NCI-H1436 (cell line): Measurements from ENCODE around the gene MRPL12.

Experiments
- DNase-seq: peaks from one replicate; lab custom pipeline; 2025; lab: John Stamatoyannopoulos, UW

Gene MRPL12

DNA sequence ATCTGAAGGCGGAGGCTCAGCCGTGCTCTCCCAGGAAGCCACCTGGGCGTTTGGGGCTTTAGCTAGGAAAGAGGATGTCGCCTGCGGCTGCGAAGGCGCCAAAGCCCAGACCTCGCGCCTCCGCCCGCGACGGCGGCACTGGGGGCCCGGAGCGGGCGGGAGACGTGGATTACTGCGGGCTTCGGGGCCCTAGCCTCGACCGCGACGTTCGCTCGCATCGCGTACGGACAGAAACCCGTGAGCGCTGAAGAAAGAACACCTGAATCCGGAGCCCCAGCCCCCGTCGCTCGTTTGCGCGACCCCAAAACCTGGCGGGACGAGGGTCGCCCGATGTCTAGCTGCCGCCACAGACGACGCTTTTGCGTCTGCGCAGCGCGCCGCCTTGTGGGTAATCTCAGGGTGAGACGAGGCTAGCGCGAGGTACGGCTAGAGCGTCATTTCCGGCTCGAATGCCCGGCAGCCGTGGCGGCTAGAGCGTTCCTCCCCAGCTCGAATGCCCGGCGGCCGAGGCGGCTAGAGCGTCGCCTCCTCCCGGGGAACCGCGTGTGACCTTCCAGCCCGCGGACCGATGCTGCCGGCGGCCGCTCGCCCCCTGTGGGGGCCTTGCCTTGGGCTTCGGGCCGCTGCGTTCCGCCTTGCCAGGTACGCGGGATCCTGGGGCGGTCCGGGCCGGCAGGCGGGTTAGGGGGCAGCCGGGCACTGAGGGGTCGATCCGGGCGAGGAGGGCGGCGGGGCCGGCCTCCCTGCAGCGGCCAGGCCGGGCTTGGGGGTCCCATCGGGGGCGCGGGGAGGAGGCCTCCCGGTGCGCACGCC, at the start of gene MRPL12:
MRPL12 (plus strand) TSS at position 434 of the 813 bp plus-strand sequence; CDS start at position 569, 135 bp downstream.
- DNase-seq = peak; percentile 95

GRCh38 chr17:81655378-81656117, 47.6 kb upstream of the MRPL12 start:
- no peak for DNase-seq

DNA sequence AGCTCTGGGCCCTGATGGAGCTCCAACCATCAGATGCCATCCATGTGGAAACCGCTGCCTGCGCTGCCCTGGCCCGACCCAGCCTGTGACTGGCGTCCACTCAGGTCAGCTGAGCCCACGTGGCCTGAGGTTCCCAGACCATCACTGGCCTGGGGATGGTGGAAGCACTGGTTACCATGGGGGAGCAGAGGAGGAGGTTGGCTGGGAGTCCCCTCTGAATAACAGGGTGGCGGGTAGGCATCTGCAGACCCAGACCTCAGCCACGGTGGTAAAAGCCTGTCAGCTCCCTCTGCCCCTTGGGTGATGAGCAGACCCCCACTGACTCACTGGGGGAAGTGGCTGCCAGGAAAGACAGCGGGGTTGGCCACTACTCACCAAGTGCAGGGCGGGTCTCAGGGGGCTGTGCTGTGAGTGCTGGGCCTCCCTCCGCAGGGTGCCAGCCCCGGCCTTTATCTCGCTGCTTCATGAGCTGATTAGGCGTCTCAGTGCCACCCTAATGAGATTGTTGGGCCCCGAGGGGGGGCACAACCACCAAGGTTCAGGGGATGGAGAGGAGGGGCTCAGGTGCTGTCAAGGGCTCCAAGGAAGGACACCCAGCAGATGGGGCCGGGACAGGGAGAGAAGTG, 46.9 kb upstream of the MRPL12 start, which contains the start of gene PDE6G:
PDE6G (minus strand) TSS at position 425 of the 626 bp plus-strand sequence. CDS start 3,237 bp downstream, outside the sequence.
- DNase-seq = no peak

DNA sequence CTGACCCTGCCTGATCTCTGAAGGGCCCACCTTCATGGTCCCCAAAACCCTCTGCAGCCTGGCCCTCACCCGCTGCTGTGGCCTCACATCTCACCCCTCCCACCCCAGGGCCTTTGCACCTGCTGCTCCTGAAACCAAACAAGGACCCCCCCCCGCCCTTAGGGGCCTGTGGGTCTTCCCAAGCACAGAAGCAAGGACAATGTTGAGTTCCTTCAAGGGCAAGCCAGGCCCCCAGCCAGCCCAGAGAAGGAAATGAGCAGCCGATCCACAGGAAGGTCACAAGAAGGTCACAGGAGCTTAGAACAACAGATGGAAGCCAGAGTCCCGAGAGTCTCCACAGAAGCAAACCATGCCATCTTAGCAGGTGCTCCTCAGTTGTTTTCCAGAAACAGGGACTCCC, 46.3 kb upstream of the MRPL12 start:
- DNase-seq = no peak

GRCh38 chr17:81659038-81659437, 44.1 kb upstream of the MRPL12 start:
- no peak for DNase-seq

DNA sequence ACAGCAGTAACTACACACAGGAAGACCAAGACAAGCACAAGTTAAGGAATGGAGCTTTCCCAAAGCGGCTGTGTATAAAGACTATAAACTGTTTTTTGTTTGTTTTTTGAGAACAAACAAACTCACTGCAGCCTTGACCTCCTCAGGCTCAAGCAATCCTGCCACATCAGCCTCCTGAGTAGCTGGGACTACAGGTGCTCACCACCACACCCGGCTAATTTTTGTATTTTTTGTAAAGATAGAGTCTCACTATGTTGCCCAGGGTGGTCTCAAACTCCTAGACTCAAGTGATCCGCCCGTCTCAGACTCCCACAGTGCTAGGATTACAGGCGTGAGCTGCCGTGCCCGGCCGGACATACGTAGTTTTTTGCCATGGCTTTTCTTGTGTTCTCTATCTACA, 42.7 kb upstream of the MRPL12 start:
- no peak for DNase-seq

DNA sequence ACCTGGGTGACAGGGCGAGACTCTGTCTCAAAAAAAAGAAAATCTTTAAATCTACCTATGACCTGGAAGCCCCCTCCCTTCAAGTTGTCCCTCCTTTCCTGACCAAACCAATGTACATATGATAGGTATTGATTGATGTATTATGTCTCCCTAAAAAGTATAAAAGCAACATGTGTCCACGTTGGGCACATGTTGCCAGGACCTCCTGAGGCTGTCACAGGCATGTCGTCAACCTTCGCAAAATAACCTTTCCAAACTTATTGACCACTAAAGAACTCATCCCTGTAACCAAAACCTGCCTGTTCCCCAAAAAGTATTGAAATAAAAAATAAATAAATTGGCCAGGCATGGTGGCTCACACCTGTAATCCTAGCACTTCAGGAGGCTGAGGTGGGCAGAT, 41.2 kb upstream of the MRPL12 start:
- DNase-seq = no peak

DNA sequence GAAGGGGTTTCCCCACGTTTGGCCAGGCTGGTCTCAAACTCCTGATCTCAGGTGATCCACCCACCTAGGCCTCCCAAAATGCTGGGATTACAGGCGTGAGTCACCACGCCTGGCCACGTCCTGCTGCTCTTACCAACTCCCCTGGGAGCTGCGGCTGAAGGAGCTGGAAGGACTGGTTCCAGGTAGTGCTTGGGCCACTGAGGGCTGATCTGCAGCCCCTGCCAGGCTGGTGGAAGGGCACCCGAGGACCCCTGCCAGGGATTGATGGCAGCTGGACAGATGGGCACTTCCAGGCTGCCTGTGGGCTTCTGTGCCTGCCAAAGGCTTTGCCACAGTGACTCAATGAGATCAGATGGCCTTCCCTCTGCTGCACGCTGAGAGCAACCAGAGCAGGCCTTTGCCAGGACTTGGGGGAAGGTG, 39.1 kb upstream of the MRPL12 start:
- no peak for DNase-seq

- no peak for DNase-seq
Measured at GRCh38 chr17:81665205-81666091, 37.7 kb upstream of the MRPL12 start.

- no peak for DNase-seq
Measured at GRCh38 chr17:81666092-81666341, 37.1 kb upstream of the MRPL12 start.

GRCh38 chr17:81666342-81667191, 36.6 kb upstream of the MRPL12 start, which contains the start of the genes CCDC137 and OXLD1:
CCDC137 (plus strand) TSS chr17:81666737; CDS start chr17:81666767, 30 bp downstream.
OXLD1 (minus strand) TSS chr17:81666605; CDS start chr17:81666577, 28 bp downstream.
- DNase-seq = peak; percentile 96

- DNase-seq = no peak
Measured at GRCh38 chr17:81667754-81668153, 35.4 kb upstream of the MRPL12 start.

- DNase-seq = no peak
Measured at GRCh38 chr17:81672504-81672903, 30.7 kb upstream of the MRPL12 start.

DNA sequence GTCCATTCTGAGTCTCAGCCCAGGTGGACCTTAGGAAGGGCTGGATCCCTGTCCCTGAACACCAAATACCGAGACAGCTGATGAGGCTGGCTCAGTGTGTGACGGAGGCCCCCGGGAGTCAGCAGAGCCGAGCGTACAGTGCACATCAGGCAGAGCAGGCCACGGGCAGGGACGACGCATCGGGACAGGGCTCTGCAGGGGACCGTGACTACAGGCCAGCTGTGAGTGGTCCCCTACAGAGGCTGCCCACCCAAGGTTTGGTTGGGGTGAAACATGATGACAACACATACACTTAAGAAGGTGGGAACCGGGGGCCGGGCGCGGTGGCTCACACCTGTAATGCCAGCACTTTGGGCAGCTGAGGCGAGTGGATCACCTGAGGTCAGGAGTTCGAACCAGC, 30.2 kb upstream of the MRPL12 start:
- no peak for DNase-seq

DNA sequence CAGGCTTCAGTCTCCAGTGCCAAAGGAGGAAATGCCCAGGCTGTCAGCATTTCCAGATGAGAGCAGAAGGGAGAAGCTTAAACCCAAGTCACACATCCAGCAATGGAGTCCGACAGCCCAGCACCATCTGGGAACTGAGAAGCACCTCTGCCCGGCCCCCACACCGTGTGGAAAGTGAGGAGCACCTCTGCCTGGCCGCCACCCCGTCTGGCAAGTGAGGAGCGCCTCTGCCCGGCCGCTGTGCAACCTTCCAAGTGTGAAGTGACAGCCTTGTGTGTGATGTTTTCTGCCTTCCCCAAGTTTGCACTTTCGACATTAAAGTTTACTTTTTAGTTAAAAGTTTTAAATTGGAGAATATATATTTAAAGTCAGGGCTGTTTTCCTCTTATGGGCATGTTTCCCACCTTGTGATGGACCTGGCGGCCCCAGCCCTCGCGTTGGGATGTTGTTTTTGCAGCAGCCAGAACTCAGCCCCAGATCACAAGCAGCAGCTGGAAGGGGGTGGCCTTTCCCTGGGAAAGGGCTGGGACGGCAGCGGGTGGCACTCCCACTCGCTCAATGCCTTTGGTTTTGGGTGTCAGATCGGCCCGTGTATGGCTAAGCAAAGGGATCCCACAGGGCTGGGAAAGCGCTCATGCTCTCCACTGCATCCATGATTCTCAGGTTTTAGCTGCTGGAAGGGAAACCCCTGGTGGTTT, 29.5 kb upstream of the MRPL12 start:
- DNase-seq = no peak

GRCh38 chr17:81675515-81676221, 27.5 kb upstream of the MRPL12 start:
- DNase-seq = peak; percentile 24

DNA sequence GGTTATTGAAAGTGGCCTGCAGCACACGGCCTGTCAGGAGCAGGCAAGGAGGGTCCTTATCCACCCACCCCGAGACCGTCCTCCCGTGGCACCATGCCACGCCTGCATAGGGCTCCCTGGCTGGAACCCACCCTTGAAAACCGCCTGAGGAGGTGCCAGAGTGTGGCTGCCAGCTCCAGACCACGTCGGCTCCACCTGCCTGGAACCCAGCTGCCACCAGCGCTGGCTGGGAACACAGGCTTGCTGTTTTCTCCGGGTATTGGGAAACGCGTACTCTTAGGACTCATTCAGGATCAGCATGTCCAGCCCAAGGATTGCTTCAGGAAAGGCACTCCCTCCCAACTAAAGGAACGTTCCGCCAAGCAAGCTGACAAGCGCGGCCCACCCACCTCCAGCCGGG, 26.3 kb upstream of the MRPL12 start:
- no peak for DNase-seq

DNA sequence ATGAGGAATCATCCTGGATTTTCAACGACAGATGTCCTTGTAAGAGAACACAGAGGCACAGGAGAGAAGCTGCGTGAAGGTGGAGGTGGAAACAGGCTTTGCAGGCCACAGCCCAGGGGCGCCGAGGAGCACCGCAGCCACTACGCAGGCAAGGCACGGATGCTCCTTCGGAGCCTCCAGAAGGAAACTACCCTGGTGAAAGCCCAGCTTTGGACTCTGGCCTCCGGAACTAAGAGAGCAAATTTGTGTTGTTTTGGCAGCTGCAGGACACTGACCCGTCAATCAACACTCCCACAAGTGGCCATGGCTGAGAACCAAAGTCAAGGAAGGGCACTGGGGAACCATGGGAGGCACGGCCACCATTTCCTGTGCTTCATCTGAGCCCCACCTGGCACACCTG, 23.0 kb upstream of the MRPL12 start:
- DNase-seq = no peak

DNA sequence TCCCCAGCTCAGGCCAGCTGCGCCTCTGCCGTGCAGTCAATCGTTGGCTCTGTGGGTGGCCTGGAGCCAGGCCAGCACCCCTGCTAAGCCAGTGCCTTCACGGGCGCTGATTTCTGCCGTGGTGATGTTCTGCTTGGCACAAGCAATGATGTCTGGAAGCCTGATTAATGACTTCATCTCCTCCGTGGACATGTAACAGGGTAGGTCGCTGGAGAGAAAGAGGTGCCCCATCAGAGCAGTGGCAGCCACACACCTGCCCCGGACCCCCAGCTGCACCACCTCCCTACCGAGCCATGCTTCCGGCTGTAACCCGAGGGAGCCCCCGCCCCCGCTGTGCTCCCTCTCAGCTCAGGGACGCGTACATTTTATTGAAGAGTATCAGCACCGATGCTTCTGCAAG, 21.5 kb upstream of the MRPL12 start:
- no peak for DNase-seq
